OCI-LY1 (cell line): ENCODE results near the gene ORM2.

Experiments
- H2AFZ ChIP-seq: fragments of 200-600 bp; sonication (generic), shearing (Covaris generic); 2 replicates; pipeline ENCODE4 v1.6.0; 2014; ENCODE audit warnings: antibody characterized with exemption, mild to moderate bottlenecking, low read length
- H3F3A ChIP-seq: fragments of 200-600 bp; sonication (generic), shearing (Covaris generic); 2 replicates; pipeline ENCODE4 v1.6.0; 2014; ENCODE audit warnings: mild to moderate bottlenecking, antibody characterized with exemption, low read length, moderate library complexity; ENCODE audit not compliant: insufficient read depth
- H3K27ac ChIP-seq: fragments of 200-600 bp; sonication (generic); 2 replicates; pipeline ENCODE4 v1.5.1; 2014; ENCODE audit warnings: low read length, mixed run types, mild to moderate bottlenecking, low read depth; ENCODE audit not compliant: poor library complexity, severe bottlenecking
- H3K27me3 ChIP-seq: fragments of 200-600 bp; sonication (generic); 2 replicates; pipeline ENCODE4 v1.6.0; 2014; ENCODE audit warnings: antibody characterized with exemption, mild to moderate bottlenecking, low read length, moderate library complexity; ENCODE audit not compliant: insufficient read depth
- H3K36me3 ChIP-seq: fragments of 200-600 bp; sonication (generic); 2 replicates; pipeline ENCODE4 v1.6.1; 2014; ENCODE audit warnings: mild to moderate bottlenecking, antibody characterized with exemption, low read length, moderate library complexity, mixed read lengths; ENCODE audit not compliant: insufficient read depth
- H3K4me1 ChIP-seq: fragments of 200-600 bp; sonication (generic); 2 replicates; pipeline ENCODE4 v1.5.1; 2014; ENCODE audit warnings: mild to moderate bottlenecking, low read length, moderate library complexity; ENCODE audit not compliant: insufficient read depth, severe bottlenecking
- H3K4me2 ChIP-seq: fragments of 200-600 bp; sonication (generic), shearing (Covaris generic); 2 replicates; pipeline ENCODE4 v1.6.1; 2014; ENCODE audit warnings: low read length
- H3K4me3 ChIP-seq: fragments of 200-600 bp; sonication (generic); 2 replicates; pipeline ENCODE4 v1.5.1; 2014; ENCODE audit warnings: low read length, low read depth, mild to moderate bottlenecking, mixed read lengths; ENCODE audit not compliant: poor library complexity, severe bottlenecking
- H3K79me2 ChIP-seq: fragments of 200-600 bp; shearing (Covaris generic); 2 replicates; pipeline ENCODE4 v1.6.1; 2016; ENCODE audit warnings: mixed run types, low read length, mixed read lengths; ENCODE audit not compliant: insufficient read depth
- H3K9ac ChIP-seq: fragments of 200-600 bp; sonication (generic), shearing (Covaris generic); 2 replicates; pipeline ENCODE4 v1.6.1; 2014; ENCODE audit warnings: mild to moderate bottlenecking, low read length, mixed read lengths
- H3K9me2 ChIP-seq: fragments of 200-600 bp; sonication (generic), shearing (Covaris generic); 2 replicates; pipeline ENCODE4 v1.6.1; 2014; ENCODE audit warnings: low read depth, mild to moderate bottlenecking, low read length, mixed read lengths
- H3K9me3 ChIP-seq: fragments of 200-600 bp; shearing (Covaris generic); 2 replicates; pipeline ENCODE4 v1.6.1; 2014; ENCODE audit warnings: low read length, mixed read lengths
- H4K20me1 ChIP-seq: fragments of 200-600 bp; sonication (generic), shearing (Covaris generic); 2 replicates; pipeline ENCODE4 v1.6.0; 2016; ENCODE audit warnings: mild to moderate bottlenecking, low read length; ENCODE audit not compliant: insufficient read depth
- EZH2 ChIP-seq: fragments of 200-600 bp; sonication (generic), shearing (Covaris generic); IDR thresholded peaks from 2 replicates; pipeline ENCODE4 v1.8.0; 2017; ENCODE audit warnings: borderline replicate concordance, mixed run types, mild to moderate bottlenecking, antibody characterized with exemption, low read length, moderate library complexity, mixed read lengths
- TF ChIP-seq, protein P1 (sequence below): fragments of 200-600 bp; sonication (generic), shearing (Covaris generic); IDR thresholded peaks from 2 replicates; pipeline ENCODE4 v1.5.1; 2017; ENCODE audit warnings: mild to moderate bottlenecking, antibody characterized with exemption, low read length, moderate library complexity, mixed read lengths

Gene ORM2

DNA sequence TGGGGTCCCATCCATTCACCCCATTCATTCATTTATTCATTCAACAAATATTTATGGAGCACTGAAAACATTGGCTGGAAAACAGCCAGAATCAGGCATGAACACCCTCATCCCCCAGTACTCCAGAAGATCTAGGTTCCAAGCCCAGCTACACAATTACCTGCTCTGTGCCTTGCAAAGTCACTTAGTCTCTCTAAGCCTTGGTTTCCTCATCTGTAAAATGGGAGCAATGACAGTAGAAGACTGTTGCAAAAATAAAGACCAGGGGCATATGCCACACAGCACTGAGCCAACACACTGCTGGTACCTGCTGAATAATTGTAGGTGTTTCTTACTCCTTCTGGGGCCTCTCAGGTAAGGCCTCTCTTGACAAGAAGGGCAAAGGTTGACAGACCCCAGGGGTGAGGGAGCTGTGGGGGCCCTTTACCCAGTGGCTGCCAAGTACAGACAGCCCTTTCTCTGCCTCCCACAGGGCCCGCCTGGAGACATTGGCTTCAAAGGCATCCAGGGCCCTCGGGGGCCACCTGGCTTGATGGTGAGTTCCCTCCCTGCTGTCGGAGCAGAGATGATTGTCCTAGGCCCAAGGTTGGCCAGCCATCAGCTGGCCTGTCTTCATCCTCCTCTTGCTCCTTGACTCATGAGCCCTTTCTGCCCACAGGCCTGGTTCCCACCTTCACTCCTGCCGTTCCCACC lies 29.4 kb upstream of the ORM2 start:
- Histone ChIP-seq H3K4me2 (no peak overlapping the region), H3K79me2 (no peaks in the 10 kb centered on the region), H3K9me3 (no peaks in the 10 kb centered on the region), H3F3A (no peaks in the 10 kb centered on the region), H3K4me3 (no peak overlapping the region), H3K4me1 (no peaks in the 10 kb centered on the region), H3K9ac (no peak overlapping the region), H3K36me3 (no peaks in the 10 kb centered on the region), H2AFZ (no peak overlapping the region), H3K27me3 (peaks cover 12% of the 10 kb centered on the region; the same call in 1 of the 2 replicates), H3K27ac (no peak overlapping the region), H3K9me2 (no peaks in the 10 kb centered on the region), H4K20me1 (no peaks in the 10 kb centered on the region)
- no peak for TF ChIP-seq EZH2
- TF ChIP-seq, protein P1, sequence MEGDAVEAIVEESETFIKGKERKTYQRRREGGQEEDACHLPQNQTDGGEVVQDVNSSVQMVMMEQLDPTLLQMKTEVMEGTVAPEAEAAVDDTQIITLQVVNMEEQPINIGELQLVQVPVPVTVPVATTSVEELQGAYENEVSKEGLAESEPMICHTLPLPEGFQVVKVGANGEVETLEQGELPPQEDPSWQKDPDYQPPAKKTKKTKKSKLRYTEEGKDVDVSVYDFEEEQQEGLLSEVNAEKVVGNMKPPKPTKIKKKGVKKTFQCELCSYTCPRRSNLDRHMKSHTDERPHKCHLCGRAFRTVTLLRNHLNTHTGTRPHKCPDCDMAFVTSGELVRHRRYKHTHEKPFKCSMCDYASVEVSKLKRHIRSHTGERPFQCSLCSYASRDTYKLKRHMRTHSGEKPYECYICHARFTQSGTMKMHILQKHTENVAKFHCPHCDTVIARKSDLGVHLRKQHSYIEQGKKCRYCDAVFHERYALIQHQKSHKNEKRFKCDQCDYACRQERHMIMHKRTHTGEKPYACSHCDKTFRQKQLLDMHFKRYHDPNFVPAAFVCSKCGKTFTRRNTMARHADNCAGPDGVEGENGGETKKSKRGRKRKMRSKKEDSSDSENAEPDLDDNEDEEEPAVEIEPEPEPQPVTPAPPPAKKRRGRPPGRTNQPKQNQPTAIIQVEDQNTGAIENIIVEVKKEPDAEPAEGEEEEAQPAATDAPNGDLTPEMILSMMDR = no peak

GRCh38 chr9:114300846-114301797 lies 28.5 kb upstream of the ORM2 start:
- H3K4me2 ChIP-seq = no peak overlapping the region
- H4K20me1 ChIP-seq = no peaks in the 10 kb centered on the region
- H3K9ac ChIP-seq = no peak overlapping the region
- no peak overlapping the region for H2AFZ ChIP-seq
- H3K9me2 ChIP-seq = no peaks in the 10 kb centered on the region
- no peaks in the 10 kb centered on the region for H3K4me1 ChIP-seq
- no peaks in the 10 kb centered on the region for H3K9me3 ChIP-seq
- H3K4me3 ChIP-seq = no peak overlapping the region
- TF ChIP-seq, protein P1 = no peak
- TF ChIP-seq EZH2 = no peak
- peaks cover 12% of the 10 kb centered on the region; the same call in 1 of the 2 replicates for H3K27me3 ChIP-seq
- H3K79me2 ChIP-seq = no peaks in the 10 kb centered on the region
- H3K27ac ChIP-seq = no peak overlapping the region
- H3F3A ChIP-seq = no peaks in the 10 kb centered on the region
- no peaks in the 10 kb centered on the region for H3K36me3 ChIP-seq

- no peaks in the 10 kb centered on the region for H3K9me2 ChIP-seq
- no peaks in the 10 kb centered on the region for H3F3A ChIP-seq
These were observed 27.7 kb upstream of the ORM2 start for GRCh38 chr9:114301798-114302565.

More at GRCh38 chr9:114301798-114302565, 27.7 kb upstream of the ORM2 start:
- Histone ChIP-seq H3K27ac (no peak overlapping the region), H3K36me3 (no peaks in the 10 kb centered on the region), H3K79me2 (no peaks in the 10 kb centered on the region), H3K27me3 (peaks cover 6% of the 10 kb centered on the region; the same call in 1 of the 2 replicates), H4K20me1 (no peaks in the 10 kb centered on the region), H3K9ac (no peak overlapping the region), H3K9me3 (no peaks in the 10 kb centered on the region), H3K4me1 (no peaks in the 10 kb centered on the region), H3K4me2 (no peak overlapping the region), H3K4me3 (no peak overlapping the region), H2AFZ (no peak overlapping the region)
- TF ChIP-seq, protein P1 = no peak
- no peak for TF ChIP-seq EZH2
